Measurements from ENCODE around the gene GPR25.

GPR25 gene

GRCh38 chr1:200872446-200873115 is at the start of gene GPR25:
GPR25 (plus strand) TSS chr1:200872981; CDS start chr1:200873038, 57 bp downstream.
- no peak for DNase-seq

DNA sequence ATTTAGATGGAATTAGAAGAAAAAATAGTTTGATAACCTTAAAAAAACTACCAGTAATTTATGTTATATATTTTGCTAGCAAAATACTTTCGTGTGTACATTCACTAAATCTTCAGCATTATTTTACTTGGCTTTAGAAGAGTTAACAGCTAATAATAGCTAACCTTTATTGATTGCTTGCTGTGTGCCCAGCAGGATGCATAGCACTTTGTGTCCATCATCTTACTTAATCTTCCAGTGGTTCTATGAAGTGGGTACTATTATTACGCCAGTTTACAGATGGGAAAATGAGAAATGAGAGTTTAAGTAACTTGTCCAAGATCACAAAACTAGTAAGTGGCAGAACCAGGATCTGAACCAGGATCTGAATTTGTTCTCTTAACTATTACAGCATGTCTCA is 41.7 kb upstream of the GPR25 start:
- DNase-seq: no peak

GRCh38 chr1:200834383-200834782 is 38.4 kb upstream of the GPR25 start:
- no peak for DNase-seq

GRCh38 chr1:200836213-200836612 is 36.6 kb upstream of the GPR25 start:
- no peak for DNase-seq

GRCh38 chr1:200837931-200838571 is 34.7 kb upstream of the GPR25 start:
- DNase-seq: no peak

GRCh38 chr1:200838676-200839445 is 33.9 kb upstream of the GPR25 start:
- DNase-seq: no peak

DNA sequence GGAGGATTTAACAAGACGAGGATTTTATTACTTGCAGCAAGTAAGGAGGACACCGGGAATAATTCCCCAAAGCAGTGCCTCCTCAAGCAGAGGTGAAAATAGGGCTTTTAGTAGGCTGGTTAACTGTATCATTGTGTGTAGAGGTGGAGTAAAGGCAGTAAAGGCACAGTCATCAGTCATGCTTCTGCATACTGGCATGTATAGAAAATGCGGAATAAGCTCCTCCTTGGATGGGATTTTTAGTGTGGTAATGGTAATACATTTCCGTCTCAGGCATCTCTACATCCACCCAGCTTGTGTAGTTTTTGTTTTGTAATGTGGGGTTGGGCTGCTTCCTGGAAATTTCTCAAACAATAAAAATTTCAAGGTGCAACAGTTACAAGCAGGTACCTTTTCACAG is 27.4 kb upstream of the GPR25 start:
- no peak for DNase-seq

GRCh38 chr1:200846398-200846797 is 26.4 kb upstream of the GPR25 start:
- no peak for DNase-seq

- no peak for DNase-seq
Measured at GRCh38 chr1:200849430-200849829, 23.4 kb upstream of the GPR25 start.

DNA sequence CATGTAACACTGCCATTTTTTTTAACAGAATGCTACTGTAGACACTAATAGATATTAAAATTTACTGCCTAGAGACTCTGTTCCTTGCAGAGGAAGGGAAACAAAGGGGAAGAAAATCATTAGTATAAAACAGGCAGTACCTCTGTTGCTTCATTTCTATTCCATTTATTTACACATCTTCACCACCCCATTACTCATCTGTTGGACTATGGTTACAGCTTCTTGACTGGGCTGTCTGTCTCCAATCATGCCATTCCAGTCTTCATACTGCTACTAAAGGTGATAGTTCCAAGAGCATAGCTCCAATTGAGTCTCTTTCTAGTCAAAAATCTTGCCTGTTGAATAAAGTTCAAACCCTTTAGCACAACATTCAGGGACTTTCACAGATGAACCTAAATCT is 22.2 kb upstream of the GPR25 start:
- DNase-seq: no peak

DNA sequence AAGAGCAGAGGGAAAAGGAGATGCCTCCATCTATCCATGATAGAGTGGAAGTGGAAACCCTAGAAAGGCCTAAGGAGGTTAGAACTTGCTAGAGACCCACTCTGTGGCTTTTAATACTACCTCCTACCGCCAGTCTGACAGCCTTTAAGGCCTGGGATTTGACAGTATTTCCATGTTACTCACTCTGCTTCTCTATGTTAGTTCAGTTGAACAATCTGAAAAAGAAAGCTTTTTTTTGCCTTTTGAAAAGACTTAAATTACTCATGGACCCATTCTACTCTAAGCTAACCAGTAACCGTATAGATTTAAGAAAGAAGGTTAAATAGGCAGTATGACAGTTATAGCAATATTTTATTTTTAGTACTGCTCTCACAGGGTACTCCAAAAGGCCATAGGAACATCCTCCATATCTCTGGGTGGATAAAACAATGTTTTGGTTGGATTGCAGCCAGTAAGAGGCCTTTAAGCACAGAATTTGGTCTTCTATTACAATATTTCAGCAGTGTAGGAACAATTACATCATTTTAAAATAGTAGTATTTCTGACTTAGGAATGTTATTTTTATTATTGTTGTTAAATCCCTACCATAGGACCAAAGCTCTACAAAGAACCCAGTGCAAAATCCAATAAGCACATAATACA is 15.9 kb upstream of the GPR25 start:
- DNase-seq: no peak

DNA sequence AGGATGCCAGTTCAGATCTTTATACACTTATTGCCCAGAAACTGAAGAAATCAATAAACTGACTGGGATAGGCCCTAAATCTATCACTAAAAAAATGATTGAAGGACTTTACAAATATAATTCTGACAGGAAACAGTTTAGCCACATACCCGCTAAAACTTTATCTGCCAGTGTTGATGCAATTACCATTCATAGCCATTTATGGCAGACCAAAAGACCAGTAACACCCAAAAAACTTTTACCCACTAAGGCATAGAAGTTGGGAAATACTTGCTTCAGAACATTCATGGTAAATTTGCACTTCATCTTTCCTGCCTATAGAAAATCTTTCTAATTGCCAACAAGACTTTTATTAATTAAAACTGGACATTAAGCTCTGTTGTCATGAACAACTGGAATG is 15.0 kb upstream of the GPR25 start:
- DNase-seq: no peak

- DNase-seq: no peak
Measured at GRCh38 chr1:200861937-200862647, 10.7 kb upstream of the GPR25 start.

DNA sequence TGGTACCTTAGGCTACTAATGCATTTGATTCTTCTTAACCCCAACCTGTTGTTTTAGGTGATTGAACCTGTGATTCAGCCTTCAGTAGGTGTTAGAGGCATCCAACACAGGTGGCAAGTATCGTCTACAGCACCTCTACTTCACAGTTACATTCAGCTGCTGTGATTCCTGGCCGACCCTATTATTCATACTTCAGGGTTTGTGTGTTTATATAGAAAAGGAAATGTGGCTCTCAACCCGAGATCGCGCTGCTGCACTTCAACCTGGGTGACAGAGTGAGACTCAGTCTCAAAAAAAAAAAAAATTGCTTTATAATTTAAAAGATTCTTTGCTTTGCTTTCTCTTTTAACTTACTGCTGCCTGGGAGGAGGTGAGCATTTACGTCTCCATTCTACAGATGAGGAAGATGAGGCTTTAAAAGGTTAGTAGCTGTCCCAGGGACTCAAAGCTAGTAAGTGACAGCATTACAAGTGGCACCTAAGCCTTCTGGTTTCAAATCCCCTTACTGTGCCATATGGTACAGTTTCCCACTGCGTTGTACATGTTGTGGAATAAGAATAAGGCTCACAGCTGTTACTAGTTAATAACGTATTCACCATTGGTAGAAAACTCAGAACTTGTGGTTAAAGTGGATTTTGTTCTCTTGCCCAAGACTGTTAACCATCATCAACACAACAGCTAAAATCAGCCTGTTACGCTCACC is 9.9 kb upstream of the GPR25 start:
- DNase-seq: no peak

DNA sequence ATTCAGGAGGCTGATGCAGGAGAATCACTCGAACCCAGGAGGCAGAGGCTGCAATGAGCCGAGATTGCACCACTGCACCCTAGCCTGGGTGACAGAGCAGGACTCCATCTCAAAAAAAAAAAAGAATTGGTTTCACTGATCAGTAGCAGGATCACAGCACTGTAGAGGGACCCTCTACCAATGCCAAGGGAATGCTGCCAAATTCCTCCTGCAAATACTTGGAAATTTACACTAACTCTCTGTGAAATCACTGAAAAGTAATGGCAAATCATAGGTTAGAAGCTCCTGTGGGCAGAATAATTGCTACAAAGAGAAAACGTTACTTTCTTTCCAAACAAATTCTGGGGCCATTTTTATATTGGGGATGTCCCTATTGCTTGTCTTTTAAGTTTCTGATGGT is 6.7 kb upstream of the GPR25 start:
- no peak for DNase-seq

DNA sequence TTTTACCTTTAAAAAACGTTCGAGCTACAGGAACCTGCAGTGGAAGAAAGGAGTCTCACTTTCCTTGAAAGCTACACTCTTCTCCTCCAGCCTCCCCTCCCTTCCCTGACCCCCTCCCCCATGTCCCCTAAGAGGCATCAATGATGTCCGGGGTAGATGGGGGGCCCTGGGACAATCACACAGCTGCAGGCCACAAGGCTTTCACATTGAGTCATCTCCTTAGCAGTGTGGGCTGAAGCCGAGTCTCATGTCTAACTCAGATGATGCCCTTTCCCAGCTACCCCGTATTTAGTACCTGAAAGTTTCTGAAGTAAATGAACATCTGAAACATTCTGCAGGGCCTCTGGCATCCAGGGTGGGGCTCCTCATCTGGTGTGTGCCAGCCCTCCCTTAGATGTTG is 6.3 kb upstream of the GPR25 start:
- peak; percentile 66 for DNase-seq

GRCh38 chr1:200867018-200867811 is 5.6 kb upstream of the GPR25 start:
- DNase-seq: no peak

DNA sequence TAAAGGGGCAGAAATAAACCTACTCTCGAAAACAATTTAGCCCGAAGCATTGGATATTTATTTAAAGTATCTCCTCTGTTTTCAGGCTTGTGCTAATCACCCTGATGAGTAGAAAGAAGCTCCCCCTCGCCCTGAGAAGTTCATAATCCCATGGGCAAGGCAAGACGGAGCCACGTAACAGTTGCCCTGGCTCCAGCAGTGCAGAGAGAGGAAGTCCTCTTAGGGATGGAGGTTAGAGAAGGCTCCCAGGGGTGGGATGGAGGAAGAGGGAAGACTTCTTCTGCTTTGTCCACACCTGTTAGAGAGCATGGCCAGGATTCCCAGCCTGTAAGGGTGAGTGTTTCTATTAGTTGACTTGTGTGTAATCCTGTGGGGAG is 3.4 kb upstream of the GPR25 start:
- no peak for DNase-seq

- DNase-seq: peak; percentile 41
Measured at GRCh38 chr1:200869753-200870391, 2.9 kb upstream of the GPR25 start.

GRCh38 chr1:200873116-200873670 is 412 bp downstream of the GPR25 start:
- DNase-seq: no peak
